Peyer's patch (tissue), 4 donors: ENCODE results near the gene TBC1D2. TPM values are rescaled to one million over a fixed set of nuclear protein-coding genes. Genes with fewer than 3 reads are reported as not detected.

Experiments
- DNase-seq, 3 donors: peaks; one replicate each; pipeline ENCODE4 v3.0.0-alpha.2; 2017 to 2019
- H3K27ac ChIP-seq, 4 donors: fragments of 200-600 bp; sonication (generic); one replicate each; pipeline ENCODE4 v1.5.1; 2016 to 2019
- H3K27me3 ChIP-seq, 2 donors: fragments of 200-600 bp; sonication (generic); one replicate each; pipeline ENCODE4 v1.5.1; 2019
- H3K36me3 ChIP-seq, 3 donors: fragments of 200-600 bp; sonication (generic); one replicate each; pipeline ENCODE4 v1.5.1; 2016 to 2019
- H3K4me1 ChIP-seq, 4 donors: fragments of 200-600 bp; sonication (generic); one replicate each; pipeline ENCODE4 v1.5.1; 2016 to 2019
- H3K4me3 ChIP-seq, 4 donors: fragments of 200-600 bp; sonication (generic); 1 replicate in 3 of 4; 2 replicates in 1 of 4; pipeline ENCODE4 v1.5.1; 2016 to 2019; ENCODE audit warnings: mild to moderate bottlenecking in 1 of 4
- H3K9me3 ChIP-seq, 4 donors: fragments of 200-600 bp; sonication (generic); one replicate each; pipeline ENCODE4 v1.5.1; 2016 to 2019; ENCODE audit warnings: mild to moderate bottlenecking in 1 of 4
- CTCF ChIP-seq, 6 experiments: fragments of 450-650 bp in 4 of 6; fragments of 200-600 bp in 2 of 6; sonication (generic) in 1 of 6; IDR thresholded peaks; one replicate each; pipeline ENCODE4 v1.5.1; 2017 to 2019; ENCODE audit warnings: antibody characterized with exemption in 6 of 6, mild to moderate bottlenecking in 3 of 6, moderate library complexity in 1 of 6
- POLR2A ChIP-seq, 2 donors: fragments of 450-650 bp; IDR thresholded peaks; one replicate each; pipeline ENCODE4 v1.5.1; 2017; ENCODE audit warnings: antibody characterized with exemption in 2 of 2, mild to moderate bottlenecking in 2 of 2, moderate library complexity in 2 of 2
- total RNA-seq, 4 donors: library from RNA; depleted of rRNA; stranded (reverse); fragments of >200 nt; gene quantifications; one replicate each; pipeline ENCODE4 v1.1.0, GENCODE V29; 2016

TBC1D2 gene
- total RNA-seq, 4 donors from 2014 or later: 28.1 to 68.8 (median 48.4) TPM

GRCh38 chr9:98190757-98191105 is 64.7 kb downstream of the TBC1D2 start:
- TF ChIP-seq POLR2A (IDR thresholded peaks at IDR 0.05) (no peak), CTCF (IDR thresholded peaks at IDR 0.05) (no peak)
- no peak for DNase-seq
- Histone ChIP-seq H3K9me3 (no peaks in the 10 kb centered on the region), H3K36me3 (no peaks in the 10 kb centered on the region), H3K4me3 (peak overlapping the region in 2 of 4 donors; percentile 70 to 87), H3K27me3 (no peaks in the 10 kb centered on the region), H3K4me1 (peaks cover 0 to 6% (median 1%) of the 10 kb centered on the region in 4 donors), H3K27ac (peak overlapping the region in 3 of 4 donors; percentile 70 to 95 (median 90))

GRCh38 chr9:98189412-98189811 is 66.0 kb downstream of the TBC1D2 start:
- no peak for DNase-seq
- no peaks in the 10 kb centered on the region for H3K9me3 ChIP-seq
- H3K4me3 ChIP-seq: peak overlapping the region in 1 of 4 donors; percentile 4
- H3K4me1 ChIP-seq: peaks cover 0 to 8% (median 3%) of the 10 kb centered on the region in 4 donors
- H3K27me3 ChIP-seq: no peaks in the 10 kb centered on the region
- peak overlapping the region in 3 of 4 donors; percentile 30 to 95 (median 90) for H3K27ac ChIP-seq
- H3K36me3 ChIP-seq: no peaks in the 10 kb centered on the region
- no peak for TF ChIP-seq CTCF (IDR thresholded peaks at IDR 0.05)
- TF ChIP-seq POLR2A (IDR thresholded peaks at IDR 0.05): no peak

GRCh38 chr9:98187926-98188325 is 67.5 kb downstream of the TBC1D2 start:
- TF ChIP-seq CTCF (IDR thresholded peaks at IDR 0.05) (no peak), POLR2A (IDR thresholded peaks at IDR 0.05) (no peak)
- H3K9me3 ChIP-seq: no peaks in the 10 kb centered on the region
- H3K4me3 ChIP-seq: no peak overlapping the region
- no peaks in the 10 kb centered on the region for H3K36me3 ChIP-seq
- H3K4me1 ChIP-seq: peaks cover 0 to 16% (median under 1%) of the 10 kb centered on the region in 4 donors
- no peak for DNase-seq
- no peaks in the 10 kb centered on the region for H3K27me3 ChIP-seq
- no peak overlapping the region for H3K27ac ChIP-seq

GRCh38 chr9:98186236-98186635 is 69.2 kb downstream of the TBC1D2 start:
- peaks cover 0 to 16% (median 0%) of the 10 kb centered on the region in 4 donors for H3K4me1 ChIP-seq
- TF ChIP-seq POLR2A (IDR thresholded peaks at IDR 0.05) (no peak), CTCF (IDR thresholded peaks at IDR 0.05) (no peak)
- H3K27ac ChIP-seq: peak overlapping the region in 1 of 4 donors; percentile 26
- no peaks in the 10 kb centered on the region for H3K27me3 ChIP-seq
- H3K36me3 ChIP-seq: no peaks in the 10 kb centered on the region
- H3K9me3 ChIP-seq: no peaks in the 10 kb centered on the region
- H3K4me3 ChIP-seq: no peak overlapping the region
- DNase-seq: no peak

- no peaks in the 10 kb centered on the region for H3K9me3 ChIP-seq
- no peaks in the 10 kb centered on the region for H3K27me3 ChIP-seq
- no peak for TF ChIP-seq POLR2A (IDR thresholded peaks at IDR 0.05)
- TF ChIP-seq CTCF (IDR thresholded peaks at IDR 0.05): no peak
- peak overlapping the region in 1 of 4 donors; percentile 26 for H3K27ac ChIP-seq
- no peak for DNase-seq
- H3K36me3 ChIP-seq: no peaks in the 10 kb centered on the region
- no peak overlapping the region for H3K4me3 ChIP-seq
- peaks cover 0 to 19% (median 0%) of the 10 kb centered on the region in 4 donors for H3K4me1 ChIP-seq
Measured at GRCh38 chr9:98185611-98186171, 69.8 kb downstream of the TBC1D2 start.
